ENCODE results near the gene RREB1. TPM values are rescaled to one million over a fixed set of nuclear protein-coding genes. Genes with fewer than 3 reads are reported as not detected.

The RREB1 gene
- total RNA-seq, 4 donors from 2014 or later = 17.7 to 36.6 (median 28.8) TPM

DNA sequence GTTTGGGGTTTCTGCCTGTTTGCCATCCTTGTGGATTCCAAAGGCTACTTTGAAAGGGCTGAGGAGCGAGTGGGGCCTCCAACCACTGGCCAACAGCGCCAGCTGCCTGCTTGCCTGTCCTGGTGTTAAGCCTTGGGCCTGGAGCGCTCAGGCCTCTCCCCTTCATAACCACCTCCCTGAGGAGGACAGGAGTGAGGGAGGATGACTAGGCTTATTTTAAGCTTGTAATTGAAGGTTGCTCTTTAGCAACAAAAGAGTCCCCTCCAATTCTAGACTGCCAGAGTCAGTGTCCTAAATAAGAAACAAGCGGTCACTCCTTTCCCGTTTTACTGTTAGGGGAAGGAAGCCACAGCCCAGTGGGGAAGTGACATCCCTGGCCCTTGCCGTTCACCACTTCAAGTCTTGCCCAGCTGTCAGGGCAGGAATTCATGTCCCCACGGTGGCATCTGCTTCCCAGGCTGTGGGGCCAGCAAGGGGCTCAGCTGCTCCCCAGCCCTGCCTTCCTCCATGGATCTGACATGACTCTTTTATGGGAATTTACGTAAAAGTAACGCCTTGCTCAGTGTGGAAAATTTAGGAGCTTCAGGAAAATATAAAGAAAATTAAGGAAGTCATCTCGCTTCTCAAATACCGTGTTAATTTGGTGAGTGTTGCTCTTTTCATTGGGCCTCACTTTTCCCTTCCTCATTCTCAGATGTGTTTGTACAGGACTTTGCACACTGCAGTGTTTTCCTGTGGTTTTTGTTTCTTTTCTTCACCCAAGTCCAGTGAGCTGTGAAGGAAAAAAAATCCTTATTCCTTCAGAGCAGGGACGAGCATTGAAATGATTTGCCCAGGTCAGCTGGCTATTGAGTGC, 147.4 kb downstream of the RREB1 start:
- H3K27ac ChIP-seq (replicated peaks in 1 of 4) = peak overlapping the region in 3 of 4 donors; percentile 28 to 71 (median 41)
- WGBS = 68% methylated on average over 11 of the region's 12 CpGs
- TF ChIP-seq POLR2A (IDR thresholded peaks at IDR 0.05; ENCODE audit: low read depth) (no peak), POLR2AphosphoS5 (IDR thresholded peaks at IDR 0.05) (no peak), EP300 (IDR thresholded peaks at IDR 0.05) (no peak)
- TF ChIP-seq, protein P1, sequence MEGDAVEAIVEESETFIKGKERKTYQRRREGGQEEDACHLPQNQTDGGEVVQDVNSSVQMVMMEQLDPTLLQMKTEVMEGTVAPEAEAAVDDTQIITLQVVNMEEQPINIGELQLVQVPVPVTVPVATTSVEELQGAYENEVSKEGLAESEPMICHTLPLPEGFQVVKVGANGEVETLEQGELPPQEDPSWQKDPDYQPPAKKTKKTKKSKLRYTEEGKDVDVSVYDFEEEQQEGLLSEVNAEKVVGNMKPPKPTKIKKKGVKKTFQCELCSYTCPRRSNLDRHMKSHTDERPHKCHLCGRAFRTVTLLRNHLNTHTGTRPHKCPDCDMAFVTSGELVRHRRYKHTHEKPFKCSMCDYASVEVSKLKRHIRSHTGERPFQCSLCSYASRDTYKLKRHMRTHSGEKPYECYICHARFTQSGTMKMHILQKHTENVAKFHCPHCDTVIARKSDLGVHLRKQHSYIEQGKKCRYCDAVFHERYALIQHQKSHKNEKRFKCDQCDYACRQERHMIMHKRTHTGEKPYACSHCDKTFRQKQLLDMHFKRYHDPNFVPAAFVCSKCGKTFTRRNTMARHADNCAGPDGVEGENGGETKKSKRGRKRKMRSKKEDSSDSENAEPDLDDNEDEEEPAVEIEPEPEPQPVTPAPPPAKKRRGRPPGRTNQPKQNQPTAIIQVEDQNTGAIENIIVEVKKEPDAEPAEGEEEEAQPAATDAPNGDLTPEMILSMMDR (IDR thresholded peaks at IDR 0.05) = no peak
- intact Hi-C loops (cut with DNase I) = no loop called here
- peaks cover 0 to 8% (median under 1%) of the 10 kb centered on the region in 4 donors for H3K4me1 ChIP-seq
- H3K27me3 ChIP-seq = no peaks in the 10 kb centered on the region
- H3K36me3 ChIP-seq = peaks cover 3 to 23% (median 16%) of the 10 kb centered on the region in 4 donors
- no peak overlapping the region for H3K4me3 ChIP-seq
- DNase-seq (ENCODE audit: extremely low spot score) = no peak
- H3K9me3 ChIP-seq = peaks cover 0 to 14% (median 4%) of the 10 kb centered on the region in 4 donors

DNA sequence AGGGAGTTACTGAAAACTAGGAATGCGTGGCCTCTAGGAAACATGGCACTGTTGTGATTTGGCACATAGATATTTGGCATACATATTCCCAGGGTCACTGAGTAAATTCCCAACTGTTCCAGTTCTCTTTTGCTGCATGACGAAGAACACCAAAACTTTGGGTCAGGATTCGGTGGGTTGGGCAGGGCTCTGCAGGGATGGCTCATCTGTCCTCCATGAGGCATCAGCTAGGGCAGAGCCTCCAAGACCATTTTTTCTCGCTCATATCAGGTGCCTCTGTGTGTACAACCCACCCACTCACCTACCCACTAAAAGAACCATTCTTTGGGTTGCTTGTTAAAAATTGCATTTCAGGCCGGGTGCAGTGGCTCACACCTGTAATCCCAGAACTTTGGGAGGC, 148.2 kb downstream of the RREB1 start:
- H3K9me3 ChIP-seq = peaks cover 0 to 14% (median 4%) of the 10 kb centered on the region in 4 donors
- H3K4me1 ChIP-seq = peaks cover 6 to 14% (median 8%) of the 10 kb centered on the region in 4 donors
- WGBS = 98% methylated on average over 5 of the region's 5 CpGs
- intact Hi-C loops (cut with DNase I) = no loop called here
- H3K27me3 ChIP-seq = no peaks in the 10 kb centered on the region
- TF ChIP-seq POLR2A (IDR thresholded peaks at IDR 0.05; ENCODE audit: low read depth) (no peak), POLR2AphosphoS5 (IDR thresholded peaks at IDR 0.05) (no peak), EP300 (IDR thresholded peaks at IDR 0.05) (no peak)
- TF ChIP-seq, protein P1 (IDR thresholded peaks at IDR 0.05) = no peak
- no peak overlapping the region for H3K4me3 ChIP-seq
- peak overlapping the region in 1 of 4 donors; percentile 28 for H3K27ac ChIP-seq (replicated peaks in 1 of 4)
- DNase-seq (ENCODE audit: extremely low spot score) = no peak
- H3K36me3 ChIP-seq = peaks cover 0 to 17% (median 11%) of the 10 kb centered on the region in 4 donors

DNA sequence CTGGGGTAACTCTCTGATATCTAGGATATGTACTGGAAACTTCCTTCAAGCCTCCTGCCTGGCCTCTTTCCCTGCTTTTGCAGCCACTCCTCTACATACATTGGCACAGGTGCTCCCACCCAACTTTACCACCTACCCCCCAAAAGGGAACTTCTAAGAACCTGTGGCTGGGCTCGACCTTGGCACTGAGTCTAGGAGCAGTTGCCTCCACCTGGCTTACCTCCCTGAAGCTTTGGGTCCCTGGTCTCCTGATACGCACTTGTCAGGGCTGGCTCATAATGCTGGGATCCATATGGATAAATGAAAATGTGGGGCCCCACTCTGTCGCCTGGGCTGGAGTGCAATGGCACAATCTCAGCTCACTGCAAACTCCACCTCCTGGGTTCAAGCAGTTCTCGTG, 149.0 kb downstream of the RREB1 start:
- intact Hi-C loops (cut with DNase I) = no loop called here
- H3K4me1 ChIP-seq = peaks cover 11 to 16% (median 14%) of the 10 kb centered on the region in 4 donors
- no peaks in the 10 kb centered on the region for H3K27me3 ChIP-seq
- WGBS = 79% methylated on average over 4 of the region's 4 CpGs
- DNase-seq (ENCODE audit: extremely low spot score) = no peak
- H3K9me3 ChIP-seq = peaks cover 0 to 14% (median 4%) of the 10 kb centered on the region in 4 donors
- H3K36me3 ChIP-seq = peaks cover 0 to 9% (median 6%) of the 10 kb centered on the region in 4 donors
- H3K4me3 ChIP-seq = no peak overlapping the region
- TF ChIP-seq EP300 (IDR thresholded peaks at IDR 0.05) = no peak
- TF ChIP-seq, protein P1 (IDR thresholded peaks at IDR 0.05) = no peak
- TF ChIP-seq POLR2AphosphoS5 (IDR thresholded peaks at IDR 0.05) = no peak
- no peak for TF ChIP-seq POLR2A (IDR thresholded peaks at IDR 0.05; ENCODE audit: low read depth)
- H3K27ac ChIP-seq (replicated peaks in 1 of 4) = no peak overlapping the region

GRCh38 chr6:7257521-7258230, 149.9 kb downstream of the RREB1 start:
- no peak for TF ChIP-seq POLR2AphosphoS5 (IDR thresholded peaks at IDR 0.05)
- TF ChIP-seq, protein P1 (IDR thresholded peaks at IDR 0.05) = no peak
- no peak for TF ChIP-seq EP300 (IDR thresholded peaks at IDR 0.05)
- no peak for TF ChIP-seq POLR2A (IDR thresholded peaks at IDR 0.05; ENCODE audit: low read depth)
- 93% methylated on average over 18 of the region's 18 CpGs for WGBS
- no peak overlapping the region for H3K4me3 ChIP-seq
- intact Hi-C loops (cut with DNase I) = no loop called here
- DNase-seq (ENCODE audit: extremely low spot score) = no peak
- H3K36me3 ChIP-seq = no peaks in the 10 kb centered on the region
- no peak overlapping the region for H3K27ac ChIP-seq (replicated peaks in 1 of 4)
- peaks cover 0 to 14% (median 4%) of the 10 kb centered on the region in 4 donors for H3K9me3 ChIP-seq
- peaks cover 14 to 19% (median 16%) of the 10 kb centered on the region in 4 donors for H3K4me1 ChIP-seq
- no peaks in the 10 kb centered on the region for H3K27me3 ChIP-seq
